ENCODE results near the gene RGCC.

RGCC gene

DNA sequence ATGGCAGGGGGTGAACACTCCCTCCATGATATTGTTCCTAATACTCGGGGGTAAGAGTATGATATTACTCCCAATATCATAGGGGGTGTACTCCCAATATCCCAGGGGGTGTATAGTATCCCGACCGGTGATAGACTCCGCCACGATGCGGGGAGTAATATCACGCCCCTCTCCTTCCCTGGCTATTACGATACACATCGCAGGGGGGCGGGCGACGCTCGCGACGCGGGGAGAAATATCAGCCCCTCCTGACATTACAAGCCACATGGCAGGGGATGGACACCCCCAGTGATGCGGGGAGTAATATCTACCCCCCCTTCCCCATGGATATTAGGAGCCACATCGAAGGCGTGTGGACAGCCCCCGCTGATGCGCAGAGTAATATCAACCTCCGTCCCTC lies 3.2 kb upstream of the RGCC start:
- no peak for DNase-seq

DNA sequence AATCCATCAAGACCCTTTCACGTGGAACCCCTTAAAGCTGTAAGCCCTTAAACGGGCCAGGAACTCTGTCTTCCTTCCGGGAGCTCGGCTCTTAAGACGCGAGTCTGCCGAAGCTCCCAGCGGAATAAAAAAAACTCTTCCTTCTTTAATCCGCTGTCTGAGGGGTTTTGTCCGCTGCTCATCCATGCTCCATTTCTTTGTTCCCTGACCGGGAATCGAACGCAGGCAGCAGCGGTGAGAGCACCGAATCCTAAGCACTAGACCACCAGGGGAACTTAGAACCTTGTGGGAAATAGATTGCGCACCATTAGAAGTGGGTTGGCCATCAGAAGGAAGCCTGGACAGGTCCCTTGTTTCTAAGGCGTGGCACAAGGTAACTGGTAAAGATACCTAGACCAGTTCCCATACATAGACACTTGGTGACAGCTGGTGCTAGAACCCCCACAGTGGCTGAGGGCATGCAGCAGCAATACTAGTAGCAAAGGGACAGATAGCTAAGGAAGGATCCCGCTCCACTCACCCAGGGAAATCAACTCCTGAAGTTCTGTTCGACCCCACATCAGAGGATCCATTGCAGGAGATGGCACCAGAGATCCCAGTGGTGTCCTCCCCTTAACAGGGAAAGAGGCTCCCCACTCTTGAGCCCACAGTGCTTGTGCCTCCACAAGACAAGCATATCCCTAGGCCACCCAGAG lies 1.5 kb upstream of the RGCC start:
- DNase-seq = no peak

DNA sequence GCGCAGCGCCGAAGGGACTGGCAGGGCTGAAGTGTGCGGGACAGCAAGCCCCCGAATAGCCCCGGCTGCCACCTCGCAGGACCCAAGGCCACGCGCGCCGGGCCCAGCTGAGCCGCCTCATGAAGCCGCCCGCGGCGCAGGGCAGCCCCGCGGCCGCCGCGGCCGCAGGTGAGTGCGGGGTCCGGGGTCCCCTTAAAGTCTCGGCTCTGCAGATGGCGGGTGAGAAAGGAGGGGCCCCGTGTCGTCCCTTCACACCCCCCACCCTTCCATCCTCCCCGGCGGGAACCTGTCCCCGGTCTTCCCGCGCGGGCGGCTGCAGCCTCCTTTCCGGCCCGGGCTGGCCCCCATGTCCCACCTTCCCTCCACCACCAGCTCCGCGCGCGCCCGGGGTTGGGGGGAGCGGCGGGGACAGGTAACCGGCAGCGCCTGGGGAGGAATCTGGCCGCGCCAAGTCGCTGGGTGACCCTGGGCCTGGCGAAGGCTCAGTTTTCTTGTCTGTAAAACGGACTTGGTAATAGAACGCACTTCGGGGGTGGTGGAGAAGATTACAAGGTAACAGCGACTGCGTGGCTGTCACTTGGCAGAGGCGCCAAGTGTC lies 338 bp downstream of the RGCC start:
- peak; percentile 55 to 56 for DNase-seq

GRCh38 chr13:41458187-41458760 lies 924 bp downstream of the RGCC start:
- peak; percentile 68 to 70 for DNase-seq

DNA sequence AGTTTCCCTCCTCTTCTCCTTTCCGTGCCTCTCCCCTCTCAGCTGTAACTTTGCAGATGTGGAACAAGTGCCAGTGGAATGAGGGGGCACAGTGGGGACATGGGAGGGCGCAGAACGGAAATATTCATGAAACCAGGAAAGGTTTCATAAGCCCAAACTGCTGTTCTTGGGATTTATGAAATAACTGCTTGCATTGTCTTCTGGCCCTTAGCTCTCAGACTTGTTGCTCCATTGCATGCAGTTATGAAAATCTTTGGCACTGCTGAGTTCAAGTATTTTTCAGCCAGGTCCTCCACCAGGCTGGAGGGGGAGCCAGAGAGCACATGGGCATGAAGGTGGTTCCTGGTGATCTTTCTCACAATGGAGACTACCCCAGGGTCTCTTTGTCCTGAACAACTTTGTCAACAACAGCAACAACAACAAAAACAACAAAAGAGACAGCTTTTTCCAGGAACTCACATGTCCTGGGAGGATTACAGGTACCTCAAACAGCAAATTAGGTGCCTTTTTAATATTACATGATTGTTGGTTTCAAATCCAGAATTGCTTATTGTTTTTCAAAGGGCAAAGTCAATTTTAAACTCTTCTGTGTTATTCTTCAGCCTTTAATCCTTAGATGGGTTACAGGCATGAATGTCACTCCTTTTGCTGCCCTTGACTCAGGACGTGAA lies 1.5 kb downstream of the RGCC start:
- peak; percentile 70 to 71 for DNase-seq

GRCh38 chr13:41459432-41460073 lies 2.2 kb downstream of the RGCC start:
- DNase-seq = no peak

GRCh38 chr13:41460074-41460465 lies 2.7 kb downstream of the RGCC start:
- no peak for DNase-seq

DNA sequence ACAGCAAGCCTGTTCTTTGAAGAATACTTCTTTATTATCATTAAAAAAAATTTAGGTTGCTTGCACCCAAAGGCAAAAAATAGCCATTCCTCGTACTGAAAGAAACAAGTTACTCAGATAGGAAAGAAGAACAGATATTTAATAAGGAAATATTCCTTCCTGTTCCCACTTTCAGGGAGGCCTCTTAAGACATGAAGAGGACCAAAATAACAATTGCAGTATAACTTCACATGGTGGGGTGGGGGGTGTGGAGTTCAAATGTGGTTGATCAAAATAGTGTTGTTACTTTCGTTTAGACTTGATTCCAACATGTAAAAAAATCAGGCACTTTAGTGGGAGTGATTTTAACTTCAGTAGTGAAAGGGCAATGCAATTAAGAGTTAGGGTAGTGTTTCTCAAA lies 3.6 kb downstream of the RGCC start:
- DNase-seq = no peak

DNA sequence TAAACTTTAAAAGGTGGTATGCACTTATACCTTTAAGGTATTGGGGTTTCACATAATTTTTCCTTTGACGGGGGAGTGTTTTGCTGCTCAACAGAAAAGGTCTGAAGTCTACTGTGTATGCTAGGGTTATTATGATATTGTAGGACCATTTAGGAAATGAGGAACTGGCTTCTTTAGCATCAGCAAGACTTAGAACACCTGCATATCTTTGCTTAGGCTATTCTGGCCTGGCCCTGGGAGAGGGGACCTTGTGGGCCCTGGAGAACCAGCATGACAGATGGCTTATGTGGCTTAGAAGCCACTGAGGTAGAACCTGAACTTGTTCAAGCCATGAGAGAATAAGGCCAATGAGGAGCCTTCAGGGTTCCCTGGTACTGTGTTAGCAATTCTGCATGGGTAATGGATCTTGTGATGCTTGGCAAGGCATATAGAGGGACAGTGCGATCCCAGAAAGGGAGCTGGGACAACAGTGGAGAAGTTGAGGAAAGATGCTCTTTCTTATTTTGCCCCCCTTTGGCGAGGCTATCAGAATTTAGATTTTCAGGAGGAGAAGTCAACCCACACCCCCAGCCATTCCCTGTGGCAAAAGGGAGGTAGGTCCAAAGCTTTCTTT lies 4.3 kb downstream of the RGCC start:
- no peak for DNase-seq

DNA sequence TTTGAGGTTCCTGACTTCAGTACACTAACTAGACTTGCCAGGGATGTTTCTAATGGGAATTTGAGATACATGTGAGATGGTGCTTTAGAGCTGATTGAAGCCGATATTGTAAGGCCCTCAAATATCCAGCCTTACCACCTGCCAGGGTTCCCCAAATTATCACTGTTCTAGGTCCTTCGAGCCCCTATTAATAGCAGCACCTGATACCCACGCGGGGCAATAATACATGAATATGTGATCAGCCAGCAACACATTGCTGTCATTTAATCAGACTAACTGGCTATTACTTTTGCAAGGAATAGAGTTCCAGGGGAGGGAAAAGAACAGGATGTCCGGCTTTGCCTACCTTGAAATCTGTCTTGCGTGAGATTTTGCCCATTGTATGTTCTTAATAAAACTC lies 5.1 kb downstream of the RGCC start:
- no peak for DNase-seq

- peak; percentile 56 to 67 for DNase-seq
Observed at GRCh38 chr13:41463838-41464602, 6.7 kb downstream of the RGCC start.

DNA sequence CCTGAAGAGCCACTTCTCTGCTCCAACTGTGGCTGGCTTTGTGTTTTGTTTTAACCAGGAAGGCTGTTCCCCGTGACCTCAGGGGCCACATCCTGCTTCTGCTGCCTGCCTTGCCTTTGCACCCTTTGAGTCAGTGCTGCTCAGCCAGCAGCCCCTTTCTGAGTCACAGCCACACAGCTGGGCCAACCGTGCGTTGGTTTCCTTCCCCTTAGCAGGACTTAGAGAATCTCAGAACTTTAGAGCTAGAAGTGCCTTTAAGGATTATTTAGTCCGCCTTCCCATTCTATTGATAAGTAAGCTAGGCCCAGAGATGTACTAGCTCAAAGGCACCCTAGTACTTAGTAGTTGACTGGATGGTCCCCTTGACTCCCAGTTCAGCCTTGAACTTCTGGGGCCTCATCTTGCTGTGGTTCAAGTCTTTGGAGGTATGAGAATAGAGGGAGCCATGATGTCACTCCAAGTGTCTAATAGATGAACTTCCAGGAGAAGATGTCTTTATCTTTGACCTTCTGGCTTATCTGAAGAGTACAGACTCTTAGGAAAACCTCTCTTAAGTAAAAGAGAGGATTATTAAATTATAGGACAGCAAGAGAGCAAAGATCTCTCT lies 8.0 kb downstream of the RGCC start:
- peak; percentile 85 to 86 for DNase-seq

DNA sequence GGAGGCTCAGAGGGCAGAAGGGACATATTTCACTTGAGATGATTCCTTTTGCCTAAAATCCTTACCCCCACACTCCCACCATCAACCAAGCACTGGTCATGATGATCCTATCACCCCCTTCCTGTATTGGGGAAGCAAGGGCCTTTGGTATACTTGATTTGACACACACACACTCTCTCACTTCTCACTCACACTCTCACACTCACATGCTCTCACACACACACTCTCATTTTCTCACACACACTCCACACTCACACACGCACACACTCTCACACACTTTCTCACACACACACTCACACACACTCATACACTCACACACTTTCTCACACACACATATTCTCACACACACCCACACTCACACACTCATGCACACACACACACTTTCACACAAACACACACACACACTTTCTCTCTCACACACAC lies 8.6 kb downstream of the RGCC start:
- no peak for DNase-seq

GRCh38 chr13:41467425-41467945 lies 10.1 kb downstream of the RGCC start:
- DNase-seq = no peak

GRCh38 chr13:41468631-41469030 lies 11.3 kb downstream of the RGCC start:
- no peak for DNase-seq

- DNase-seq = peak; percentile 63 to 65
Observed at GRCh38 chr13:41470196-41470595, 12.8 kb downstream of the RGCC start.

- DNase-seq = no peak
Observed at GRCh38 chr13:41471785-41472184, 14.4 kb downstream of the RGCC start.

DNA sequence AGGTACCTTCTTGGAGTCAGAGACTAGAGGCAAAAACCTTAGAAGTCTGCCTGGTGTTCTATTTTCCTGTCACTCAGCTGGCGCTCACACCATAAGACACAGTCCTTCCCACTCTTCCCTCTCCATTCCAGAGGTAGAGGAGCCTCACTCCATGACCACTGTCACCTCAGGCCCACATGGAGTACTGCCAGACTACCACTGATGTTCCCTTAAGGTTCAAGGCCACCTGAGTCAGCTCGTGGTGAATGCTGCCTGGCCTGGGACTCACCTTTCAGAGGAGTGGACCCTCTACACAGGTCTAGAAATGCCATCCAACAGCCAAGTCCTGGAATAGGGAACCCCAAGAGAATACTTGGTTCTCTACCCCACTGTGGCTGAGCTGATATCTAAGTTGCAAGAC lies 29.9 kb downstream of the RGCC start:
- no peak for DNase-seq

- no peak for DNase-seq
Observed at GRCh38 chr13:41488124-41488523, 30.8 kb downstream of the RGCC start.

DNA sequence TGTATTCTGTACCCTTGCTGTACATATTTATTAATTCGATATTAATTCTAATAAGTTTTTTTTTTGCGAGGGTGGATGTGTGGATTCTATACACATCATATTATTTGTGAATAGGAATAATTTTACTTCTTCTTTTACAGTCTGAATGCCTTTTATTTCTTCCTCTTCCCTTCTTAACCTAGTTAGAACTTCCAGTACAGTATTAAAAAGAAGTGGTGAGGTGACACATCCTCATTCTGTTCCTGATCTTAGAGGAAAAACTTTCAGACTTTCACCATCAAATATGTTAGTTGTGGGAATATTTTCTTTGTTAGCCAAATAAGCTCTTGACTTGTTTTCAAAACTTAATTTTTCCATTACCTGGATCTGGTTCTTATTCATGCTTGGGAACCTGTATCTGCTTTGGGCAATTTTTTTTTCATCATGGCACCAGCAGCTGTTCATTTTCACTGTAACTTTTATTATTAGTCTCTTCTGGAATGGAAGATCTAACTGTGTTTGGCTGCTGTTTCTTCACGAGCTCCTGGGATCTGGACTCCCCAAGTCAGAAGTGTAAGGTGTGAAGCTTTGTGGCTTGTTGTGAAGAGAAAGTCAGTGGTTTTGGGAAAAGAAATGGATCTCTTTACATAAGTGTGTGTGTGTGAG lies 33.1 kb downstream of the RGCC start:
- no peak for DNase-seq

DNA sequence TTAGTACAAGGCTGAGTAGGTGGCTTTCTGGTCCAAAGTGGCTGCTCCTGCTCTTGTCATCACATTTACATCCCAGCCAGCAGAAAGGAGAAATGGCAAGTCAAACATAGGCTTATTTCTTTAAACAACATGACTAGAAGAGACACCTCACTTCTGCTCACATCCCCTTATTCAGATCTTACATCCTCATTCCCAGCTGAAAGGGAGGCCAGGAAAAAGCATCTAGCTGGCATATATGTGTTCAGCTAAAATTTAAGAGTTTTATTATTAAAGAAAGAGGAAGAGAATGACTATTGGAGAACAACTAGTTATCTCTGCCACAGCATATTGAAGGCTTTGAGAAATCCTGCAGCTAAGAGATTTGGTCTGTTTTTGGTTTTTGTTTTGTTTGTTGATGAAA lies 34.1 kb downstream of the RGCC start:
- no peak for DNase-seq

Data from stimulated activated CD4-positive, alpha-beta T cell treated with anti-CD3 and anti-CD28 coated beads, Interleukin-2, amount 100 ng/mL, for 24 hours (primary cell).